T47D (cell line): Measurements from ENCODE around the gene C1QTNF5.

Experiments
- DNase-seq, 2 experiments: peaks; one replicate each; pipeline versions ENCODE4 v3.0.0 to v3.0.0-alpha.2; 2011 to 2012; ENCODE audit warnings: low read depth in 1 of 2, low spot score in 1 of 2
- JUND ChIP-seq: IDR thresholded peaks from 2 replicates; pipeline ENCODE4 v1.6.1; 2012; ENCODE audit warnings: low read depth
- in situ Hi-C: cut with HindIII; loops from 2 replicates; pipeline ENCODE4 v1.10.0; 2016; ENCODE audit warnings: low sequenced_read_pairs, low pct_unique_long_range_greater_than_20kb

C1QTNF5 gene

DNA sequence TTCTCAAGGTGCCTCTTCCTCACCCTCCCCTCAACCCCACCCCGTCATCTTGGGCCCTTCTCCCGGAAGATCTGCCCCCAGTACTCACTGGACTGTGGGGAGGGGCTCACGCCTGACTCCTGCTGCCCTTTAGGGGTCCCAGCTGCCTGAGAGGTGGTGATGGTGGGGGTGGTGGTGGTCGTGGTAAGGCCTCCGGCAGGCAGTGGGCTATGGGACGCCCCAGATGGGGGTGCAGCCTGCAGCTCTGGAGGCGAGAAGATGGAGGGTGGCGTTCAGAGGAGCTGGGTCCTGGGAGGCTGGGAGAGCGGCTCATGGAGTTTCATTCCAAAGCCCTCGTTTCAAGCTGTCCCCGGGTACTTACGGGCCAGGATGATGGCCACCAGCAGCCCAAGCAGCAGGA is 5.0 kb upstream of the C1QTNF5 start:
- DNase-seq, result no peak
- in situ Hi-C loops, result no loop called here
- TF ChIP-seq JUND, result no peak

DNA sequence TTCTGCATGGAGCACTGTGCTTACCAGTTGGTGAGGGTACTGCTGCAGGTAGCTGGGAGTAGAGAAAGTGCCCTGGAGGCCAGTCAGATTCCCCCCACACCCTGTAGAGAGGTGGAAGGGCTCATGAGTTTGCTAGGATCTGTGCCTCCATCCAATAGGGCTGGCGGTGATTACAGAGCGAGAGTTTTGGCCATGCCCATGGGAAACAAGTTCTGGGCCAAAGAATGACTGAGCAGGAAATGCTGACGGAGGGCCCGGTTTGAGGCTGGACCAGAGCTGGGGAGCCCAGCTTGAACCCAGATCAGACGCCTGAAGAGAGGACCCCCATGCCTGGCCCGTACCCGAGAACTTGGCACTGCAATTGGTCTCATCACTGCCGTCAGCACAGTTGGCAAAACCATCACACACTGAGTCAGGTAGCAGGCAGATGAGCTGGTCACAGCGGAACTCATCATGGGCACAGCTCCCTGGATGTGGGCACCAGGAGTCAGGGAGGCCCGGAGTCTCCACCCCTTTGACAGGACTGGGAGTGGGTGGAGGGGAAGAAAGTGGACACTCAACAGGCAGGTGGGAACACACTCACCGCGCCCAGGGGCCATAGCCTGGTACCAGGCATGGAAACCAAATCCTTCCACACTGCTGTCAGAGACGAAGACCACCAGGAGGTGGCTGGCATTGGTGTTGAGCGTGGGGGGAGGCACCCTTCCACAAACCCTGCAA is 3.8 kb upstream of the C1QTNF5 start:
- in situ Hi-C loops, result no loop called here
- no peak for TF ChIP-seq JUND
- no peak for DNase-seq

DNA sequence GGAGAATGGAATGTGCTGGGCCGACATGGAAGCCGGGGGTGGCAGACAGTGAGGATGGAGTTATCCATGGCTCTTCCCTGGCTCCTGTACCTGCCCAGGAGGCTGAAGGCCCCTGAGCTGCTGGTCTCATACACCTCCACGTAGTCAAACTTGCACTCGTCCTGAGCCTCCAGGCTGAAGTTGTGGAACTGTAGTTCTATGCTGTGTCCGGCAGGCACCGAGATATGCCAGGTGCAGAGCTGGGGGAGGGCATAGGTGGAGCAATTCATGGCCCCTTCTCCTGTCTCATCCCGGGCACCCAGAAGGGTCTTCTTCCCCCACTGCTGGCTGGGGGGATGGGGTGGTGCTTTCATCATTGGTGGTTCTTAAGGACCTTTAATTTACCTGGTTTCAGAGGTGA is 3.0 kb upstream of the C1QTNF5 start:
- no peak for TF ChIP-seq JUND
- in situ Hi-C loops, result no loop called here
- no peak for DNase-seq

DNA sequence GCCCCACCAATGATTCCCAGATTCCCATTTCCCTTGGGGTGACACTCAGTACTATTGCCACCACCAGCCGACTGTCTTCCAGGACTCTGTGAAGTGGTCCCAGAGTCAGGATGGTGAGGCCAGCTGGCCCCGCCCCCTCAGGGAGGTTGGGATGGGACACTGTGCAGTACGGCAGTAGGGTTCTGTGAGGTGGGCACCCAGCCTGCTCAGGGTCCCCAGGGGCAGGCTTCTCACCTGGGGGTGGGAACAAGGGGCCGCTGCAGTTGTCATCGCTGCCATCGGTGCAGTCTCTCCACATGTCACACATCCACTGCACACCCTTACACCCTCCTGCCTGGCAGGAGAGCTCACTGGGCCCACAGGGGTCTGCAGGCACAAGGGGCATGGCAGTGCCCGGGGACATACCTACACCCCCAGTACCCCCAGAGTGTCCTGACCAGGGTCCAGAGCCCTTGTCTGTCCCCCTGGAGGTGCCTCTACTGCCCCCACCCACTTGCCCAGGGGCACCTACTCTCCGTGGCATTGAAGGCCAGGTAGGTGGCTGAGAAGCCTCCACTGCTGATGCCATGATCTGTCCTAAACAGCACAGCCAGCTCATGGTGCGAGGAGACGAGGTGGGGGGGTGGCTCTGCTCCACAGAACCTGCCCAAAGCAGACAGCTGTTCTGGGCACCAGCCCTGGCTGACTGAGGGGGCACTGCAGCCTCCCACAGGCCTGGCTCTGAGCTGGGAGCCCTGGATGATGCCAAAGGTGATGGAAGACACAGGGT is 1.9 kb upstream of the C1QTNF5 start:
- in situ Hi-C loops, result no loop called here
- DNase-seq, result no peak
- no peak for TF ChIP-seq JUND

DNA sequence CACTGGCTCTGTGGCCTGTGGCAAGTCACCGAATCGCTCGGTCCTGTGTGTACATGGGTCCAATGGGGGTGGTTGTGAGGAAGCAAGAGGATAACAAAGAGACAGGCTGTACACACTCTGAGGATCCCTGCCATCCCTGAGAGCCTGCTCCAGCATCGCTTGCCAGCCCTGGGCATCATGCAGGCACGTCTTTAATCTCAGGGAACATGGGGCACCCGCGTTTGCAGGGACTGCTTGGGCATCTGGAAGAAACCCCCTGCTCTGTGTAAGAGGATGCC is 1.3 kb upstream of the C1QTNF5 start:
- in situ Hi-C loops, result no loop called here
- no peak for TF ChIP-seq JUND
- no peak for DNase-seq

DNA sequence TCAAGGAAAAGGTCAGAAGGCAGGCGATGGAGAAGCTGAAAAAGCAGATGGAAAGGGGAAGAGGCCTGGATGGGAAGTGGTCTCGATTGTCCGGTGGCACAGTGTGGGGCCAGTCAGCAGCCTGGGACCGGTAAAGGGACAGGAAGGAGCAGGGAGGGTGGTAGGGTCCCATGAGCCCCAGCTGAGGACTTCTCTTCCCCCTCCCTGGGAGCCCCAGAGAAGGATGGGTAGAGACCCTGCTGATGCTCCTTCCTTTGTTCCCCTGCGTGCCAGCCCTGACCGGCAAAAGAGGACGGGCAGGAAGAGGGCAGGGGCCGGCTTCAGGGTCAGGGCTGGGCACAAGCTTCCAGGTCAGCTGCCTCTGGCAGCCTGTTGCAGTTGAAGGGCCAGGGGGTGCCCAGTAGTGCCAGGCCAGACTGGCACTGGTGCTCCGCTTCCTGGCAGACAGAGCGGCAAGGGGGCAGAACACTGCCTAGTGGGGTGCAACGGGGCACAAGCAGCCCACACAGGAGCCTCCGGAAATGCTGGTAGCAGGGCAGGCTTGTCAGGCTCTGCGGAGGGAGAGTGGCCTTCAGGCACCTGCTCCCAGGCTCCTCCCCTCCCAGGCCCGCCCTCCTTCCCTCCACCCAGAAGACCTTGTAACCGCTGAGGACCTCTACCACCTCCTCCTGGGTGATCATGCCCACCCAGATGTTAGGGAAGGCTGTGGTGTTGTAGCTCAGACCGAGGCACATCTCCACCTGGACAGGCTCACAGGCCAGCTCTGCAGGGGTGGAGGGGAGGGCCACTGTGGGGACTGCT is 739 bp upstream of the C1QTNF5 start:
- TF ChIP-seq JUND, result no peak
- in situ Hi-C loops, result no loop called here
- DNase-seq, result no peak

DNA sequence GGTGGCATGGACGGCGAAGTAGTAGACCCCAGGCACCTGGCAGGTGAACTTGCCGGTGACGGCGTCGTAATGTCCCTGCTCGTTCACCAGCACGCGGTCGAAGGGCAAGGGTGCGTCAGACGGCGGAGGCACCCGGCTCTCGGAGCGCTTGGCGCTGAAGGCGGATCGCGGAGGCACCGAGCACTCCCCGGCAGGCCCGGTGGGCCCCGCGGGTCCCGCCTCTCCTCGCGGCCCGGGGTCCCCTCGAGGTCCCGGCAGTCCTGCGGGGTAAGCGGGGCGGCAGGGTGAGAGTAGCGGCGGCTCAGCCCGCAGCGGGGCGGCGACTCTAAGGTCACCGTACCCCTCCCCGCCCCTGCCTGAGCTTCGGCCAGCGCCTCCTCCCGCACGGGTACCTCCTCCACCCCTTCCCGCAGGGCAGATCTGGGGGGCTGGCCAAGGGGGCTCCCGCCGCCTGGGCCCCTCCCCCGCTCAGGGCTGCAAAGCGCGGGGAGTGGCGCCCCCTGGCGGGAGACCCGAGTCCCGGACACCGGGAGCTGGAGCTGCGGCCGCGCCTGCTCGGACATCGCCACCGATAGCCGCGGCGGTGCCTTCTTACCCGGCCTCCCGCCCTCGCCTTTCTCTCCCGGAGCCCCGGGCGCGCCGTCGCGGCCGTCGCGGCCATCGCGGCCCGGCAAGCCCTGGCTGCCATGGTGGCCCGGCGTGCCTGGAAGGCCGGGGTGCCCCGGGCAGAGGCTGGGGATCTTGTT is 921 bp downstream of the C1QTNF5 start:
- TF ChIP-seq JUND, result no peak
- in situ Hi-C loops, result no loop called here
- DNase-seq, result peak; percentile 61 to 89

DNA sequence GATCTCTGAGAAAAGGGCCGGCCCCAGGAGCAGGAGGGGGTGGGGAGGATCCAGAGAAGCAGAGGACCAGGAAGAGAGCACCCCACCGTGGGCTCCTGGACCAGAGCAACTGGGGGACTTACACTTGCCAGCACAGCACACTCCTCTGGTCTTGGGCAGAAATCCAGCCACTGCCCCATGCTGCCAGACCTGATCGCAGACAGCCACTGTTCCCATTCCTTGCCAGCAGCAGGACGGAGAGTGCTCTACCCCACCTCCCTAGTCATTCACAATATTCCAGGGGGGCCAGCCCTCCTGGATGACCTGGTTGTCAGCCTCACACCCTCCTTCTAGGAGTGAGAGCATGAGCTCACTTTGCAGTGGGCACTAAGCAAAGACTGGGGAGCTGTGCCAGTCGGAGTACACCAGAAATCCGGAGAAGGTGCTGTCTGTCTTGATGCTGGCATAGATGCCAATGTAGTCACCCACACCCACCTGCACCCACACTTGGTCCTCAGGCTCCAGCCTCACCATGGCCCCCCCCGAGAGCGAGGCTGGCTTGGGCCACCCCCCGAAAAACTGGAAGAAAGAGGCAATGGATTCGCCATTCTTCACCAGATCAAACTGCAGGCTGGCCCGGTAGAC is 1.6 kb downstream of the C1QTNF5 start:
- no peak for TF ChIP-seq JUND
- in situ Hi-C loops, result no loop called here
- no peak for DNase-seq

DNA sequence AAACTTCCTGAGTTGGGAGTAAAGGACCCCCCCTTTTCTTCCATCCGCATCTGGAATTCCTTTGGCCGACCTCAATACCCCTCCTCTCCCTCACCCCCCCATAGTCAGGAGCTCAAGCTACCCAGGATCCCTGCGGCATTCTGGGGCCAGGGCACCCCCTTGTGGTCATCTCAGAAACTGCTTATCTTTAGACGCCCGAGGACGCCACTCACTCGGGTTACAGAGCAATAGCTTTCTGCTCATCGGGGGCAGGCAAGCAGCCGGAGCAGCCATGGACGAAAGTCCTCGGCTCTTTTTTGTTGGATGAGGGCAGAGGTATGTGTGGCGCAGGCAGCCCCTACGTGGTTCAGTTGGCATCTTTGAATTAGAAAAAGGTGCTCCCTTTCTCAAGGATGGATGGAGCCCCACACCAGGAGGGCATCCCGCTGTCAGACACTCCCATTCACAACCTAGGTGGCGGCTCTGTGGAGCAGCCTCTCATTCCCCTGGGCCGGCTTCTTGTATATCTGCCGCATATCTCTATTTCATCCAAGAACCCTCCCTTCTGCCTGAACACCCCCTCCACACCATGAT is 2.3 kb downstream of the C1QTNF5 start:
- in situ Hi-C loops, result no loop called here
- TF ChIP-seq JUND, result no peak
- peak; percentile 75 to 90 for DNase-seq

DNA sequence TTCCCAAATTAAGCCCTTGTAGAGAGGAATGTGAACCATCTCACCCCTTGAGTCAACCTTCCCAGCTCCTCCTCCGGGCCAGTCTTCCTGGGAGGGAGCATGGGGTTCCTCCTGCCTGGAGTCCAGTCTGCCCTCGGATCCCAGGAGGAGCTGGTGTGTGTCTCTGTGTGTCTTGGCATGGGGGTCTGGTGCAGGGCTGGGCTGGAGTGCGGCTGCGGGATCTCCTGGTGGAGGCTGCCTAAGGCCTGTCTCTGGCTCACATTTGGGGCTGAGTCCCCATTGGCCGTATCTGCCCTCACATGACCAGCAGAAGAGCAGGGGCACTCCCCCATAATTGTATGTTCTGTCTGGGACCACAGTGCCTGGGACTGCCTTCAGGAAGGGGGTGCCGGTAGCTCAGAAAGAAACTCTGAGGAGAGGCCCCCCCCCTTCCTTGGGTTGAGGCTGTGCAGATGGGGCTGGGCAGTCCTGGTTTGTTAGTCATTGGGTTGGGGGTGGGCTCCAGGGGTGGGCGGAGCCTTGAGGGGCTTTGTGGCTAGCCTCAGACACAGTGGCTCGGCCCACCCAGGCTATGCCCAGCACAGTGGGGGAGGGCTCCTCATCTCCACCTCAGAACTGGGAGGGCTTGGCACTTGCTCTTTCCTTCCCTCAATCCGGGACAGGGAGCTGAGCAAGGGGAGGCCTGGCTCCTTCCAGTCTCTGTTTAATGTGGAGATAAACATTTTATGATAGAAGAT is 2.9 kb downstream of the C1QTNF5 start:
- no peak for TF ChIP-seq JUND
- no peak for DNase-seq
- in situ Hi-C loops, result no loop called here

DNA sequence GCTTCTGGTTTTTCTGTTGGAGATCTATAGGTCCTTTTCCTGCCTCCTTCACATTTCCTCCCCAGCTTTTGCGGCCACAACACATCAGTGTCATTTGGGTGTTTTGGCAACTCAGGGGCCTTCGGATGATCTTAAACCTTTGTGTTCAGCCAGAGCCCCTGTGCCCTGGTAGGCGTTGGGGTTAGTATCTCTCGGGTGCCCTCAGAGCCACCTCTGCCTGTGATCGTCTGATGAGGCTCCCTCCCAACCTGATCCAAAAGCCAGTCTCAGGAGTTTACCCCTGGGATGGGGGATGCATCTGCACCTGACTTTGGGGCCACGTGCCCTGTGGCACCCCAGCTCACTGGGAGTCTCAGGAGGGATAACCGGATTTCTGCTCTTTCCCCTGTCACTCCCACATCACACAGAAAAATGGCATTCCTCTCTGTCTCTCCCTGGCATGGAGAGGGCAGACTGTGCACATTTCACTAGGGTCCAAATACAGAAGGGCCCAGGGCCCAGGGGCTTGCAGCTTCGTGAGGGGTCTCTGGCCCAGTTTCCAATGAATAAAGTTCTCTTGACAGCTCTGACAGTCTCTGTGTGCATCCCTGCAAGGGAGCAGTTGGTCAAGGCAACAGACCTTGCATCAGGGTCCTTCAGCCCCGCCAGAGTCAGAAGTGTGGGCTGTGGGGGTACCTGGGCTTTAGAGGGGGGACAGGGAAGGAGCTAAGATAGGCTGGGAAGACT is 3.8 kb downstream of the C1QTNF5 start:
- in situ Hi-C loops, result no loop called here
- no peak for TF ChIP-seq JUND
- DNase-seq, result no peak
